ENCODE data around the gene GYG2.

Gene GYG2

GRCh38 chrX:2819345-2820135, 9.2 kb upstream of the GYG2 start:
- peak; percentile 4 for DNase-seq

GRCh38 chrX:2820136-2820771, 8.5 kb upstream of the GYG2 start:
- DNase-seq, result no peak

- DNase-seq, result no peak
Measured at GRCh38 chrX:2823795-2824386, 4.8 kb upstream of the GYG2 start.

GRCh38 chrX:2824886-2825285, 3.8 kb upstream of the GYG2 start:
- DNase-seq, result no peak

GRCh38 chrX:2828959-2829411, 255 bp downstream of the GYG2 start:
- DNase-seq, result no peak

GRCh38 chrX:2829469-2830246, 928 bp downstream of the GYG2 start:
- no peak for DNase-seq

- no peak for DNase-seq
Measured at GRCh38 chrX:2831471-2832228, 2.9 kb downstream of the GYG2 start.

GRCh38 chrX:2837961-2838360, 9.2 kb downstream of the GYG2 start:
- no peak for DNase-seq

GRCh38 chrX:2840961-2841360, 12.2 kb downstream of the GYG2 start:
- no peak for DNase-seq

- no peak for DNase-seq
Measured at GRCh38 chrX:2841537-2841936, 12.8 kb downstream of the GYG2 start.

GRCh38 chrX:2846992-2847391, 18.3 kb downstream of the GYG2 start:
- no peak for DNase-seq

- no peak for DNase-seq
Measured at GRCh38 chrX:2848871-2849301, 20.2 kb downstream of the GYG2 start.

- DNase-seq, result no peak
Measured at GRCh38 chrX:2854918-2855317, 26.2 kb downstream of the GYG2 start.

GRCh38 chrX:2855761-2856160, 27.0 kb downstream of the GYG2 start:
- DNase-seq, result no peak

- DNase-seq, result no peak
Measured at GRCh38 chrX:2857566-2857965, 28.8 kb downstream of the GYG2 start.

GRCh38 chrX:2859197-2859797, 30.6 kb downstream of the GYG2 start:
- no peak for DNase-seq

- no peak for DNase-seq
Measured at GRCh38 chrX:2862404-2862803, 33.7 kb downstream of the GYG2 start.

- DNase-seq, result no peak
Measured at GRCh38 chrX:2863646-2864045, 34.9 kb downstream of the GYG2 start.

GRCh38 chrX:2867206-2867605, 38.5 kb downstream of the GYG2 start:
- DNase-seq, result no peak

- no peak for DNase-seq
Measured at GRCh38 chrX:2870650-2871049, 41.9 kb downstream of the GYG2 start.

- no peak for DNase-seq
Measured at GRCh38 chrX:2871831-2872230, 43.1 kb downstream of the GYG2 start.

- DNase-seq, result no peak
Measured at GRCh38 chrX:2872671-2873277, 44.0 kb downstream of the GYG2 start.

Data from CD4-positive, alpha-beta T cell treated with Interleukin-21 for 1 hour (primary cell).